Chondrocyte (in vitro differentiated cells): ENCODE results near the gene SEPTIN12. TPM values are rescaled to one million over a fixed set of nuclear protein-coding genes. Genes with fewer than 3 reads are reported as not detected.

Experiments used
- DNase-seq: peaks from one replicate; pipeline ENCODE4 v3.0.0; 2021; ENCODE audit warnings: mixed read lengths, low spot score
- H3K27ac Mint-ChIP-seq: one replicate; pipeline ENCODE4 v1.8.0; 2021; ENCODE audit warnings: mild to moderate bottlenecking, moderate library complexity, mixed read lengths; ENCODE audit not compliant: unreplicated experiment
- H3K27me3 Mint-ChIP-seq: 2 replicates; pipeline ENCODE4 v1.8.0; 2021; ENCODE audit warnings: low read depth, mixed read lengths
- H3K36me3 Mint-ChIP-seq: 2 replicates; pipeline ENCODE4 v1.8.0; 2021; ENCODE audit warnings: low read depth, mixed read lengths
- H3K4me1 Mint-ChIP-seq: 2 replicates; pipeline ENCODE4 v1.8.0; 2021; ENCODE audit warnings: low read depth, mild to moderate bottlenecking, mixed read lengths
- H3K4me3 Mint-ChIP-seq: one replicate; pipeline ENCODE4 v1.8.0; 2021; ENCODE audit warnings: mild to moderate bottlenecking, moderate library complexity, mixed read lengths; ENCODE audit not compliant: unreplicated experiment
- H3K9me3 Mint-ChIP-seq: 2 replicates; pipeline ENCODE4 v1.8.0; 2021; ENCODE audit warnings: low read depth, mixed read lengths
- total RNA-seq: library from RNA; stranded (reverse); gene quantifications from 3 replicates; pipeline ENCODE4 v1.2.1, GENCODE V29; 2021
- TF ChIP-seq, protein P1 (sequence below): fragments of 200-600 bp; sonication (generic); IDR thresholded peaks from 2 replicates; pipeline ENCODE4 v1.5.0; 2021; ENCODE audit warnings: antibody characterized with exemption, mild to moderate bottlenecking, moderate library complexity

Gene SEPTIN12
- total RNA-seq, 1 donor from 2014 or later: not detected

DNA sequence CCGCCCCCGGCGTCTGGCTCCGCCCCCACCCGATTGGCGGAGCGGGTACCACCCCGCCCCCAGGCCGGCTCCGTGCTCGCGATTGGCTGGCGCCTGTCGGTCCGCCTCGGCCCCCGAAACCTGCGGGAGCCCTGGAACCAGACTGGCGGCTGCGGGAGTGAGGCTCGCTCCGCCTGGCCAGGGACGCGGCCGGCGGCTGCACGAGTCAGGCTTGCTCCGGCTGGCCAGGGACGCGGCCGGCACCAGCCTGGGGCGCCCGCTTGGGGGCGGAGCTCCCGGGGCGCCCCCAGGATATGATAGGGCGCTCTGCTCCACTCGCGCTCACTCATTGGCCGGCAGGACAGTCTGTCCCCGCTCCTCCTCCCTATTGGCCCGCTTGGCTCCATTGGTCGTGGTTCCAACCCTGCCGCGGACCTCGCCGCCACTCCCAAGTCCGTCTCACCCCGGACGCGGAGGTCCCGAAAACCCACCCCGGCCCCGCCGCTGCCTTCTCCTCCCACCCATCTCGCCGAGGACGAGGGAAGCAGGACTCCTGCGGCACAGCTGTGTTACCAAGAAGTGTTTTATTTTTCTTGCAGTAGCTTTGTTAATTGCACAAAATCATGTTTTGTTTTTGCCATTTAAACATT, 14.6 kb upstream of the SEPTIN12 start:
- TF ChIP-seq, protein P1, sequence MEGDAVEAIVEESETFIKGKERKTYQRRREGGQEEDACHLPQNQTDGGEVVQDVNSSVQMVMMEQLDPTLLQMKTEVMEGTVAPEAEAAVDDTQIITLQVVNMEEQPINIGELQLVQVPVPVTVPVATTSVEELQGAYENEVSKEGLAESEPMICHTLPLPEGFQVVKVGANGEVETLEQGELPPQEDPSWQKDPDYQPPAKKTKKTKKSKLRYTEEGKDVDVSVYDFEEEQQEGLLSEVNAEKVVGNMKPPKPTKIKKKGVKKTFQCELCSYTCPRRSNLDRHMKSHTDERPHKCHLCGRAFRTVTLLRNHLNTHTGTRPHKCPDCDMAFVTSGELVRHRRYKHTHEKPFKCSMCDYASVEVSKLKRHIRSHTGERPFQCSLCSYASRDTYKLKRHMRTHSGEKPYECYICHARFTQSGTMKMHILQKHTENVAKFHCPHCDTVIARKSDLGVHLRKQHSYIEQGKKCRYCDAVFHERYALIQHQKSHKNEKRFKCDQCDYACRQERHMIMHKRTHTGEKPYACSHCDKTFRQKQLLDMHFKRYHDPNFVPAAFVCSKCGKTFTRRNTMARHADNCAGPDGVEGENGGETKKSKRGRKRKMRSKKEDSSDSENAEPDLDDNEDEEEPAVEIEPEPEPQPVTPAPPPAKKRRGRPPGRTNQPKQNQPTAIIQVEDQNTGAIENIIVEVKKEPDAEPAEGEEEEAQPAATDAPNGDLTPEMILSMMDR: peak; percentile 41
- Mint-ChIP-seq H3K9me3 (no peaks in the 10 kb centered on the region), H3K27me3 (no peaks in the 10 kb centered on the region), H3K4me1 (peaks cover 25% of the 10 kb centered on the region), H3K4me3 (peak overlapping the region; percentile 82), H3K36me3 (peaks cover 12% of the 10 kb centered on the region), H3K27ac (peak overlapping the region; percentile 92)
- DNase-seq: peak; percentile 99

DNA sequence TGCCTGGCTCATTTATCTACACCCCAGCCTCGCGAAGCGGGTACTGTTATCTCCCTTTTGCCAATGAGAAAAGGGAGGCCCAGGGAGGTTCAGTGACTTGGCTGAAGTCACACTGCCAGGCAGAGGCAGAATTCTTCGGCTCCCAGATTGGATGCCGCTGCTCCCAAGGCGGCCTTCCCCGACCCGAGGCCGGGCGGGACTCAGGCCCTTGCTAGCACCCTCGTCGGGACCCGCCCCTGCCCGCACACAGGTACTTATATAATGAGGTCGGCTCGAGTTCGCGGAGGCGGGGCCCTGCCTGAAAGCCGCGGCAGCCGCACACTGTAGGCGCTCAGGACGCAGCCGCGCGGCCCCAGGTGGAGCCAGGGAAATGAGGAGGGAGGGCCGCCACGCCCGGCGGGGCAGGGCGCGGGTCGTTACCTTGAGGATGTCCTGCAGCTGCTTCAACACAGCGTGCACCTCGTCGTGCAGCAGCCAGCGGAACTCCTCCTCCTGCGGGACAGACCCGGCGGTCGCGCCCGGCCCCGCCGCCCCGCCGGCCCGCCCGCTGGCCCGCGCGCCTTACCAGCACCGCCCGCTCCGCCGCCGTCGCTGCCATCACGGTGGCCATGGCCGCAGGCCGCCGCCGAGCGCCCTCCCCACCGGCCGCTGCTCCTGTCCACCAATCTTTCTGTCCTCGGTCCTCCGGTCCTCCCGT, 14.0 kb upstream of the SEPTIN12 start, which contains the start of gene ROGDI:
ROGDI (minus strand) TSS at position 672 of the 697 bp plus-strand sequence; CDS start at position 610, 62 bp downstream.
- no peaks in the 10 kb centered on the region for H3K27me3 Mint-ChIP-seq

DNA sequence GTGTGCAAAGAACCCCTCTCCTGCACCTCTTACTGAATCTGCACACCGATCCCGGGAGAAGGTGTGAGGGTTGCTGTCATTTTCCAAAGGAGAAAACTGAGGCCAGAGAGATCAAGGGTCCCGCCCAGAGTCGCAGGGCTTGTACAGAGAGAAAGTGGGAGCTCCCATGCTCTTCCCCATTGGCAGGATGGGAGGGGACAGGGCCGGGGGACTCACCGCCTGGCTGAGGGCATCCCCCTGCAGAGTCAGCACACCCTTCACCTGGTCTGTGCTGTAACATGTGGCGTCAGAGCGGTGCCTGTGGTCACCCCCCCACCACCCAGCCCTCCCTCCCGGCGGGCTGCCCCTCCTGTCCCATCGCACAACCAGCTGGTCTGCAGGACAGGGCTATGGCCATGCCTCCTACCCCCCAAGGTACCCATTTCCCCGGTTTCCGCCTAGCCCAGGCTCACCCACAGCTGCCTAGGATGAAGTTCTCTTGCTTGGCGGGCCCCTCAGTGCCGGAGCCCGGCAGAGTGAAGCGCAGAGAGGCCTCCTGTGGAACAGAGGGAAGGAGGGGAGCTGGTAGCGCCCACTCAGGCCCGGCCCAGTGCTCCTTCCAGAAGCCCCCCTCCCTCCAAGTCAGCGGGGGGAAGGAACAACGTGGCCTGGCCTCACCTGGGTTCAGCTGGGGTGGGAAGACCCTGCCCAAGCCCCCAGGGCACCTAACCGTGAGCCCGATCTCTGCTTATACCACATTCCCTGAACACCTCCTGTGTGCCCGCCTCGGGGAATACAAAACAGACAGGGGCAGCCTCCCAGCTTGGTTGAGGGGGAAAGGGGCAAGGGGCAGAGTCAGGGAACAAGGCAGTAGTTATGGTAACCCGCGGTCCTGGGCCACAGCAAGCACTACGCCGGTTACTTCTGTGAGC, 13.2 kb upstream of the SEPTIN12 start:
- Mint-ChIP-seq H3K4me1 (peaks cover 25% of the 10 kb centered on the region), H3K9me3 (no peaks in the 10 kb centered on the region), H3K27me3 (no peaks in the 10 kb centered on the region), H3K27ac (no peak overlapping the region), H3K36me3 (peaks cover 11% of the 10 kb centered on the region), H3K4me3 (peak overlapping the region; percentile 82)
- DNase-seq: no peak
- TF ChIP-seq, protein P1: no peak

More for the DNA sequence above, 14.0 kb upstream of the SEPTIN12 start, which contains the start of gene ROGDI:
- no peak for DNase-seq
- Mint-ChIP-seq H3K4me1 (peaks cover 25% of the 10 kb centered on the region), H3K9me3 (no peaks in the 10 kb centered on the region), H3K4me3 (peak within 1 kb of the TSS; percentile 82), H3K27ac (peak within 1 kb of the TSS; percentile 92), H3K36me3 (peaks cover 11% of the 10 kb centered on the region)
- TF ChIP-seq, protein P1: no peak

DNA sequence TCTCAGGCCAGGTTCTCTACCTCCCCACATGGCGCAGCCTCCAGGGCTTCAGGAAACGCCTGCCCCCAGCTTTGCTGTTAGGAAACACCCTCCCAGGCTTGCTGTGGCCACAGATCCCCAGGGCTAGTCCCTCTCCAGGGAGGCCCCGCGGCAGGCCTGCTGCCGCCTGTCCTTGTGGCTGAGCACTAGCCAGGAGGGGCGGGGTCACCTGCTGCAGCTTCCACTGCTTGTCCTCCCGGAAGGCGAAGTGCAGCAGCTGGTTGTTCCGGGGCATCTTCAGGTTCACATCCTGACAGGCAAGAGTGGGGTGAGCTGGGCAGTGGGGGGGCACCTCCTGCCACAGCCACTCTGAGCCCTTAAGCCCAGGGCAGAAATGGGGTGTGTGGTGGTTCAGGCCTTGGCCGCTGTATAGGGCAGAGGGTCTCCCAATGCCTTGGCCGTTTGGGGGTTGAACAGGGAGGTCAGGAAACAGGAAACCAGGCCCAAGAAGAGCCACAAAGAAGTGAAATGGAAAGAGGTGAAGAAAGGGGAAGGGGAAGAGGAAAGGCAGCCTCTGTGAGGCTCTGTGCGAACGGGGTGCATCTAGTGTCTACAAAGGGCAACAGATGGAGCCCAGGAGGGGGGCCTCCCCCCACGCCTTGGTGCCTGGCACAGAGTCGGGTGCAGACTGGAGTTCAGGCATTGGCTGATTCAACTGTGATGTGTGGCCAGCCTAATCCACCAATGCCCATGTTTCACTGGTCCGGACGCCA, 12.3 kb upstream of the SEPTIN12 start:
- peaks cover 9% of the 10 kb centered on the region for H3K36me3 Mint-ChIP-seq
- H3K9me3 Mint-ChIP-seq: no peaks in the 10 kb centered on the region
- peak overlapping the region; percentile 25 for H3K4me3 Mint-ChIP-seq
- no peak for DNase-seq
- TF ChIP-seq, protein P1: no peak
- no peaks in the 10 kb centered on the region for H3K27me3 Mint-ChIP-seq
- peaks cover 25% of the 10 kb centered on the region for H3K4me1 Mint-ChIP-seq
- no peak overlapping the region for H3K27ac Mint-ChIP-seq
